ENCODE measurements around the gene PRKCB. TPM values are rescaled to one million over a fixed set of nuclear protein-coding genes. Genes with fewer than 3 reads are reported as not detected.

Gene PRKCB
- total RNA-seq, 1 experiment from 2014 or later: not detected

DNA sequence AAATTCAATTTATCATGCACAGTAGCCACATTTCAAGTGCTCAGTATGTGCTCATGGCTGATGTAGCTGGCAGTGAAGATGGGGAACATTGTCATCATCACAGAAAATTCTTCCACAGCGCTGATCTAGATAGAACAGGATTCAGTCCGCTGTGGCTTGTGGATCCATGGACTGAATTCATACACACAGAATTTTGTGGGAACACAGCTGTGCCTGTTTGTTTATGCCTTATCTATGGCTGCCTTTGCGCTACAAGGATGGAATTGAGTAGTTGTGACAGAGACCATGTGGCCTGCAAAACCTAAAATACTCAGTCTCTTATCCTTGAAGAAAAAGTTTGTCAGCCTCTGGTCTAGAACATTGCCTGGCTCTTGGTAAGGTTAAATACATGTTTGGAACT, 128.4 kb downstream of the PRKCB start:
- POLR2A ChIA-PET (ENCODE audit: unreplicated experiment): no interaction called here
- H3K27ac ChIP-seq (ENCODE audit: low read length): no peak overlapping the region

DNA sequence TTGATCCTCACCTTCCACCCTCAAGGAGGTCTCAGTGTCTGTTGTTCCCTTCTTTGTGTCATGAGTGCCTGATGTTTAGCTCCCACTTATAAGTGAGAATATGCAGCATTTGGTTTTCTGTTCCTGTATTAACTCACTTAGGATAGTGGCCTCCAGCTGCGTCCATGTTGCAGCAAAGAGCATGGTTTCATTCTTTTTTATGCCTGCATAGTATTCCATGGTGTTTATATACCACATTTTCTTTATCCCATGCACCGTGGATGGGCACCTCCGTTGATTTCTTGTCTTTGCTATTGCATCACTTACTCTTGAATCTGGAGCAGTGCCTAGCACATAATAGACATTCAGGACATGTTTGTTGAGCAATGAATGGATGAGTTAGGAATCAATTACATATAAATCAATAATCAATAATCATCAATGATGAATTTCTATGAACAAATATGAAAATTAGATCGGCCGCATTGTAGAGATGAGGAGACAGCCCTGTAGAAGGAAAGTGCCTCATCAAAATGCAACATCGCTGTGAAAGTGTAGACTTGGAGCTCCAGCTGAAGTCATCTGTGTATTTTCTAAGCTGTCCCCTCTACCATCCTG, 129.5 kb downstream of the PRKCB start:
- TF ChIP-seq EZH2 (IDR thresholded peaks at IDR 0.05; ENCODE audit: low read length, unreplicated experiment) (no peak), EZH2phosphoT487 (IDR thresholded peaks at IDR 0.05; ENCODE audit: borderline replicate concordance, low read length) (no peak)
- TF ChIP-seq, protein P1, sequence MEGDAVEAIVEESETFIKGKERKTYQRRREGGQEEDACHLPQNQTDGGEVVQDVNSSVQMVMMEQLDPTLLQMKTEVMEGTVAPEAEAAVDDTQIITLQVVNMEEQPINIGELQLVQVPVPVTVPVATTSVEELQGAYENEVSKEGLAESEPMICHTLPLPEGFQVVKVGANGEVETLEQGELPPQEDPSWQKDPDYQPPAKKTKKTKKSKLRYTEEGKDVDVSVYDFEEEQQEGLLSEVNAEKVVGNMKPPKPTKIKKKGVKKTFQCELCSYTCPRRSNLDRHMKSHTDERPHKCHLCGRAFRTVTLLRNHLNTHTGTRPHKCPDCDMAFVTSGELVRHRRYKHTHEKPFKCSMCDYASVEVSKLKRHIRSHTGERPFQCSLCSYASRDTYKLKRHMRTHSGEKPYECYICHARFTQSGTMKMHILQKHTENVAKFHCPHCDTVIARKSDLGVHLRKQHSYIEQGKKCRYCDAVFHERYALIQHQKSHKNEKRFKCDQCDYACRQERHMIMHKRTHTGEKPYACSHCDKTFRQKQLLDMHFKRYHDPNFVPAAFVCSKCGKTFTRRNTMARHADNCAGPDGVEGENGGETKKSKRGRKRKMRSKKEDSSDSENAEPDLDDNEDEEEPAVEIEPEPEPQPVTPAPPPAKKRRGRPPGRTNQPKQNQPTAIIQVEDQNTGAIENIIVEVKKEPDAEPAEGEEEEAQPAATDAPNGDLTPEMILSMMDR (conservative IDR thresholded peaks at IDR 0.05; ENCODE audit: low read depth, low read length): no peak
- no peak for DNase-seq
- intact Hi-C loops (cut with micrococcal nuclease): no loop called here
- no peaks in the 10 kb centered on the region for H4K20me1 ChIP-seq (ENCODE audit: low read length)
- H2AFZ ChIP-seq (ENCODE audit: low read length): no peak overlapping the region
- H3K27me3 ChIP-seq (ENCODE audit: low read length): peaks cover 3% of the 10 kb centered on the region; the same call in 1 of the 2 replicates
- no peaks in the 10 kb centered on the region for H3K36me3 ChIP-seq (ENCODE audit: low read depth, low read length)
- no peak overlapping the region for H3K4me2 ChIP-seq (ENCODE audit: low read length)
- H3F3A ChIP-seq (ENCODE audit: low read length, unreplicated experiment): no peaks in the 10 kb centered on the region
- BruUV-seq (replicated peaks): no TSS peak
- H3K79me2 ChIP-seq (ENCODE audit: low read length): no peaks in the 10 kb centered on the region
- H3K9me2 ChIP-seq (replicated peaks; ENCODE audit: low read length): no peaks in the 10 kb centered on the region
- no peak overlapping the region for H3K4me3 ChIP-seq (ENCODE audit: low read length)
- H3K9me3 ChIP-seq (ENCODE audit: low read length): no peaks in the 10 kb centered on the region
- CTCF ChIA-PET: no interaction called here
- POLR2A ChIA-PET (ENCODE audit: unreplicated experiment): no interaction called here
- no peak for ATAC-seq
- no peak overlapping the region for H3K27ac ChIP-seq (ENCODE audit: low read length)
- no peak overlapping the region for H3K9ac ChIP-seq (ENCODE audit: low read length)
- H3K4me1 ChIP-seq (ENCODE audit: insufficient read depth, low read length): no peaks in the 10 kb centered on the region

More for the DNA sequence above, 128.4 kb downstream of the PRKCB start:
- no peaks in the 10 kb centered on the region for H4K20me1 ChIP-seq (ENCODE audit: low read length)
- DNase-seq (no peak), ATAC-seq (no peak)
- H3K79me2 ChIP-seq (ENCODE audit: low read length): no peaks in the 10 kb centered on the region
- no peaks in the 10 kb centered on the region for H3F3A ChIP-seq (ENCODE audit: low read length, unreplicated experiment)
- H3K9me3 ChIP-seq (ENCODE audit: low read length): no peaks in the 10 kb centered on the region
- intact Hi-C loops (cut with micrococcal nuclease): no loop called here
- no peaks in the 10 kb centered on the region for H3K9me2 ChIP-seq (replicated peaks; ENCODE audit: low read length)
- TF ChIP-seq EZH2 (IDR thresholded peaks at IDR 0.05; ENCODE audit: low read length, unreplicated experiment) (no peak), EZH2phosphoT487 (IDR thresholded peaks at IDR 0.05; ENCODE audit: borderline replicate concordance, low read length) (no peak)
- TF ChIP-seq, protein P1 (conservative IDR thresholded peaks at IDR 0.05; ENCODE audit: low read depth, low read length): no peak
- H3K4me3 ChIP-seq (ENCODE audit: low read length): no peak overlapping the region
- no TSS peak for BruUV-seq (replicated peaks)
- CTCF ChIA-PET: no interaction called here
- no peak overlapping the region for H3K9ac ChIP-seq (ENCODE audit: low read length)
- no peak overlapping the region for H2AFZ ChIP-seq (ENCODE audit: low read length)
- no peaks in the 10 kb centered on the region for H3K36me3 ChIP-seq (ENCODE audit: low read depth, low read length)
- H3K27me3 ChIP-seq (ENCODE audit: low read length): peaks cover 3% of the 10 kb centered on the region; the same call in 1 of the 2 replicates
- no peak overlapping the region for H3K4me2 ChIP-seq (ENCODE audit: low read length)
- no peaks in the 10 kb centered on the region for H3K4me1 ChIP-seq (ENCODE audit: insufficient read depth, low read length)

DNA sequence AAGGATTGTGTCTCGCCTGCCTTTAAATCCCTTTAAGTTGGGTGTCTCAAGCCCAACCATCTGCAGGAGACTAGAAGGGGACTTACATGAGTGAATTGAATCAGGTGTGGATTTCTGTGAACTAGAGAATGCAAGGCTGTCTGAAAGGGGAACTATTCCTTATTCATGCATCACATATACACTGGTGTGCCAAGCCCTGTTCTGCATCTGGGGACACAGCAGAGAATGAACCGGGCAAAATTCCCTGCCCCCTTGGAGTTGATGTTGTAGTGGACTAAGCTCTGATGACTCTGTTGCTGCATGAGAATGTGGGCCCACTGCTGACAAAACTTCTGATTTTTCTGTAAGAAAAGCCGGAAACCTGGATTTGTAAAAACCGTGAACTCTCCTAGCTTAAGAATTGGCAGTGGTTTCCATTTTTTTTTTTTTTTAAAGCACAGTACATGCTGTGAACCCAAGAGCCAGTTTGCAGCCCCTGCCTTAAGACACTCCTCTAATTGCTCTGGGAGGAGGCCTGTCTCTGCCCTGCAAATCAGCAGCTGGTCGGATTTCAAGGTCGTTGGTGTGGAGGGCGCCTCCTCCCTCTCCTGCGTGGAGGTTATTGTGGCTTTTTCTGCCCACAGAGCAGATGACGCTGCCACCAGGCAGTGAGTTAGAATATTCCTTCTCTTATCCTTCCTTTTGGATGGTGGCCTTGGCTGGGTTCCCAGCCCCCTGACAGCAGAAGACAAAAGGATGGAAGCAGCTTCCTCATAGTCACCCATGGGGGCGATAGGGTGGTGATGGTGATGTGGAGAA, 131.0 kb downstream of the PRKCB start:
- no peaks in the 10 kb centered on the region for H4K20me1 ChIP-seq (ENCODE audit: low read length)
- intact Hi-C loops (cut with micrococcal nuclease): no loop called here
- no peaks in the 10 kb centered on the region for H3F3A ChIP-seq (ENCODE audit: low read length, unreplicated experiment)
- ChIA-PET CTCF (no interaction called here), POLR2A (ENCODE audit: unreplicated experiment) (no interaction called here)
- ATAC-seq: no peak
- H3K9me3 ChIP-seq (ENCODE audit: low read length): no peaks in the 10 kb centered on the region
- TF ChIP-seq EZH2 (IDR thresholded peaks at IDR 0.05; ENCODE audit: low read length, unreplicated experiment) (no peak), EZH2phosphoT487 (IDR thresholded peaks at IDR 0.05; ENCODE audit: borderline replicate concordance, low read length) (no peak)
- TF ChIP-seq, protein P1 (conservative IDR thresholded peaks at IDR 0.05; ENCODE audit: low read depth, low read length): no peak
- no peak overlapping the region for H2AFZ ChIP-seq (ENCODE audit: low read length)
- H3K4me2 ChIP-seq (ENCODE audit: low read length): no peak overlapping the region
- BruUV-seq (replicated peaks): no TSS peak
- no peaks in the 10 kb centered on the region for H3K4me1 ChIP-seq (ENCODE audit: insufficient read depth, low read length)
- no peaks in the 10 kb centered on the region for H3K79me2 ChIP-seq (ENCODE audit: low read length)
- H3K36me3 ChIP-seq (ENCODE audit: low read depth, low read length): no peaks in the 10 kb centered on the region
- H3K9ac ChIP-seq (ENCODE audit: low read length): no peak overlapping the region
- H3K27me3 ChIP-seq (ENCODE audit: low read length): peaks cover 3% of the 10 kb centered on the region; the same call in 1 of the 2 replicates
- H3K27ac ChIP-seq (ENCODE audit: low read length): no peak overlapping the region
- H3K4me3 ChIP-seq (ENCODE audit: low read length): no peak overlapping the region
- H3K9me2 ChIP-seq (replicated peaks; ENCODE audit: low read length): no peaks in the 10 kb centered on the region
- no peak for DNase-seq

Measured in PC-3 (cell line).